Measurements from ENCODE around the gene TNFRSF1B.
A peak's percentile ranks its signal among the peaks of the same experiment; 100 is the strongest.

Gene TNFRSF1B

GRCh38 chr1:12191242-12192032 is 24.6 kb downstream of the TNFRSF1B start:
- no peak for DNase-seq (ENCODE audit: low spot score)

GRCh38 chr1:12194666-12195216 is 27.9 kb downstream of the TNFRSF1B start:
- DNase-seq (ENCODE audit: low spot score): no peak

GRCh38 chr1:12195416-12195815 is 28.6 kb downstream of the TNFRSF1B start:
- DNase-seq (ENCODE audit: low spot score): no peak

GRCh38 chr1:12196641-12197482 is 30.1 kb downstream of the TNFRSF1B start:
- DNase-seq (ENCODE audit: low spot score): no peak

GRCh38 chr1:12197483-12197880 is 30.7 kb downstream of the TNFRSF1B start:
- DNase-seq (ENCODE audit: low spot score): no peak

- no peak for DNase-seq (ENCODE audit: low spot score)
Measured at GRCh38 chr1:12200208-12200607, 33.4 kb downstream of the TNFRSF1B start.

GRCh38 chr1:12201352-12202189 is 34.8 kb downstream of the TNFRSF1B start:
- DNase-seq (ENCODE audit: low spot score): no peak

GRCh38 chr1:12202190-12202497 is 35.4 kb downstream of the TNFRSF1B start:
- no peak for DNase-seq (ENCODE audit: low spot score)

GRCh38 chr1:12202577-12202976 is 35.8 kb downstream of the TNFRSF1B start:
- no peak for DNase-seq (ENCODE audit: low spot score)

GRCh38 chr1:12203216-12204007 is 36.6 kb downstream of the TNFRSF1B start:
- no peak for DNase-seq (ENCODE audit: low spot score)

- DNase-seq (ENCODE audit: low spot score): no peak
Measured at GRCh38 chr1:12204140-12204539, 37.3 kb downstream of the TNFRSF1B start.

- DNase-seq (ENCODE audit: low spot score): no peak
Measured at GRCh38 chr1:12204754-12205658, 38.2 kb downstream of the TNFRSF1B start.

GRCh38 chr1:12206238-12206637 is 39.4 kb downstream of the TNFRSF1B start:
- no peak for DNase-seq (ENCODE audit: low spot score)

- DNase-seq (ENCODE audit: low spot score): no peak
Measured at GRCh38 chr1:12206792-12207424, 40.1 kb downstream of the TNFRSF1B start.

GRCh38 chr1:12208271-12208670 is 41.5 kb downstream of the TNFRSF1B start:
- DNase-seq (ENCODE audit: low spot score): no peak

- peak; percentile 71 for DNase-seq (ENCODE audit: low spot score)
Measured at GRCh38 chr1:12208764-12209494, 42.1 kb downstream of the TNFRSF1B start.

- DNase-seq (ENCODE audit: low spot score): no peak
Measured at GRCh38 chr1:12209495-12209832, 42.7 kb downstream of the TNFRSF1B start.

- DNase-seq (ENCODE audit: low spot score): no peak
Measured at GRCh38 chr1:12215118-12215961, 48.5 kb downstream of the TNFRSF1B start.
